Islet of Langerhans (tissue), 1 donor: ENCODE measurements around the gene WASHC3.

ENCODE experiments used
- FAIRE-seq: peaks from one replicate; lab custom pipeline; 2011; peaks lifted over from hg19 to GRCh38; lab: Jason Lieb, UNC

Gene WASHC3

DNA sequence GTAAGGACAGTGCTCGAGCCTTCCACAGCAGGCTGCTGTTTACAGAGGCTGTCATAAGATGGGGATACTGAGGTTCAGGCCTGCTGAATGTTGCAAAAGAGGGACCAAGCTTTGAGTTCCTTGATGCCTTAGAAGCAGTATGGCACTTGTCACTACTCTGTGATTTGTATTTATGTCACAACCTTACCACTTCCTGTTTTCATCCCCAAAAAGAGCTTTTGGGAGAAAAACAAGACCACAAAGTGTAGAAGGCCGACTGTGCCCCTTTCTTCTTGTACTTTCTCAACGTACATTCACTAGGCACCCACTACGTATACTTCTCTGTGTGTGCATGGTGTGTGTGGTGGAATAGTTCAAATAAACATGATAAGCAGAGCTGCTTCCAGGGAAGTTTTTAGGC lies 94.3 kb downstream of the WASHC3 start:
- FAIRE-seq: no peak

DNA sequence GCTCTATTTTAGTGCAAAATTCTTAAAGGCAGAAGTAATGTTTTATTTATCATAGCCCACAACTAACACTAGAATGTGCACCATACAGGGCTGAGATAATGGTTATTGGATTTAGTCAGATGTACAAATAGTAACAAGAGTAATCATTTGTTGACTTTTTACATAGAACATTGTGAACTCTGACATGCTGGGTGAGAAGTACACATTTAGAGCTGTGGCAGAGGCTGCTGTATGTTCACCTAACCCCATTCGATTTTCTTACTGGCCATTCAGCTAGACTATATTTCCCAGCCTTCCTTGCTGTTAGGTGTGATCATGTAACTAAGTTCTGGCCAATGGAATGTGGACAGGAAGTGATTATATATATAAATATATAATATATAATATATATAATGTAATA lies 95.3 kb downstream of the WASHC3 start:
- no peak for FAIRE-seq

DNA sequence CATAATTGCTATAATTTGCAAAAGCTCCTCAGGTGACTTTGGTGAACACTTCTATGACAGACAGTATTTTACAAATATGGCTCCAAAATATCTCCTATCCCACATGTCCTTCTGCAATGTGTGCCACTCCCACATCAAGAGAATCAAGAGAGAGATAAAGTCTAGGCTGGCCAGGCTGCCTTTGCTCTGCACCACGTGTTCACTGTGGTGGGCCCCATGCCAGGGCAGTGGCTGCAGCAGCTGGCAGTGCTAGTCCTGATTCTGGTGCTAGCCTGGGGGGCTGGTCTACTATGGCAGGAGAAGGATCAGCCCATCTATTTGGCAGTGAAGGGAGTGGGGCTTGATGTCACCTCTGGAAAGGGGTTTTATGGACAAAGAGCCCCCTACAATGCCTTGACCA lies 98.1 kb downstream of the WASHC3 start:
- no peak for FAIRE-seq
